Amniotic stem cell (primary cell): ENCODE measurements around the gene ADGRV1.
"Not testable (repeated sequence)": the region's sequence is repeated elsewhere in the genome, so short reads cannot be mapped to it uniquely, and the experiment has no call there.

ENCODE experiments used
- DNase-seq: peaks from one replicate; lab custom pipeline; 2025; lab: John Stamatoyannopoulos, UW

Gene ADGRV1

DNA sequence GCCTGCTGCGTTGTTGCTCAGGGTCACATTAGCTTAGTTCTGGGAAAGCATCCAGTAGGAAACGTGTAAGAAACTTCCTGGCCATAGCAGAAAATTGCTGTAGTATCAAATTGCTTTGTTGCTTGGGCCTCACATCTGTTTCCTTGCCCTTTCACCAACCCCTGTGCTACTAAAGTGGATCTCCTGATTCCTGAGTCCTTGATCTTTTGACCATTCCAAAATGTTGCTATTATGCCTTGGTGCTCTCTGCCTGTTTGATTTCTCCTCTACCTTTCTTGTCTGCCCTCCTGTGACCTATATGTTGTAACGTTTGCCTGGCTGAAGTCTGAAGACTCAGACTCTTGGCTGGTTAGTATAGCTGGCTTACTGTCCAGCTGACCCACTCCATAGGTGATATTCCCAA is 350.5 kb downstream of the ADGRV1 start:
- no peak for DNase-seq

DNA sequence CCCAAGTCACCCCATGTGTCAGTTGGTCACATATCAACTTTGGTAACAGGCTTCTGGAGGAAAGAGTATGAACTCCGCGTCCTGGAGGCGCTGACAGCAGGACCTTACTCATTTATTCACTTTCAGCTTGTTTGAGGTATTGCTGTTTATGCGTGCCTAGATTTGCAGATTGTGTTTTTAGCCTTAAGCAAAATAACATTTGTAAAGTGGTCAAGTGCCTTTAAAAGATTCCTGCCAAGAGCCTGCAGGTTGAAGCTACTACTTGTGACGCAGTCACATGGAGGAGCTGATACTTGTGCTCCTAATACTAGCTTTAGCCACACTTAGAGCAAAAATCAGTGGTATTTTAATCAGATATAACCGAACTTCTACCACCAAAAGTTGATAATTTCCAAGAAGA is 351.3 kb downstream of the ADGRV1 start:
- DNase-seq, result no peak

DNA sequence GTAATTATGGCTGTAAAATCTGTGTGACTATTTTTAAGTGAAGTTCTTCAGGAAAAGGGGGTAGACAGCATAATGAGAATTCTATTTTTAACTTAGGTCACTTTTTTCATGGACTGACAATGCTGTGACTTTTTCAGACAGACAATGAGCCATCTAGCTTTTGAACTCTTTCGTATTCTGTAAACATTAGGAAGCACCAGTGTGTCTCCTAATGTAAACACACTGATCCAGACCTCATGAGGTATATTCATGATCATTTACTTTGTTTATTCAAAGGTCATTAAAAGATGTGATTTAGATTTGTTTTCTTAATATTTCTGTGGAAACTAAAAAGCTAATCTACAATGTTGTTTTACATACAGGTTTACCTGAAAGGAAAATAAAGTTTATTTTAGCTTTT is 352.6 kb downstream of the ADGRV1 start:
- DNase-seq, result no peak

DNA sequence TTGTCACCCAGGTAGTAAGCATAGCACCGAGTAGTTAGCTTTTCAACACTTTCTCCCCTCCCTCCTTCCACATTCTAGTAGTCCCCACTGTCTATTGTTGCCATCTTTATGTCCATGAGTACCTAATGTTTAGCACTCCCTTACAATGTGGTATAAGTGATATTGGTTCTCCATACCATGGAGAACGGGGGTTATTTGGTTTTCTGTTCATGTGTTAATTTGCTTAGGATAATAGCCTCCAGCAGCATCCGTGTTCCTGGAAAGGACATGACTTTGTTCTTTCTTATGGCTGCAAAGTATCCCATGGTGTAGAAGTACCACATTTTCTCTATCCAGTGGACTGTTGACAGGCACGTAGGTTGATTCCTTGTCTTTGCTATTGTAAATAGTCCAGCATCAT is 353.9 kb downstream of the ADGRV1 start:
- DNase-seq, result no peak

DNA sequence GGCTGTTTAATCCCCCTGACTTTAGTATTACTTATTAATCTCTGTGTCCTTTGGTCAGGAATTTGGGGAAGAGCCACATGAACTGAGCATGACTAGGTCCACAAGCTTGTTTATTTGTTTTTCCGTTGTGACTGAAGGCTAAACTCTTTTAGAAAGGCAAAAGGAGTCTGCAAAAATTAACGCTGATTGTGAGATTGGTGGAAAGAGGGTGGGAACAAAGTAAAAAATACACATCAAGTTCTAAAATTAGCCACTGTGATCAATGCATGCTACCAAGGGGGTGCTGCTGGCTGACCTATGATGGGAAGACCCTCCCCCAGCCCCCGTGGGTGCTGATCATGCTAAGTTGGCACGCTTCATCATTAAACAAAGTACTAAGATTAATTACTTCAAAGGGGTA is 356.8 kb downstream of the ADGRV1 start:
- DNase-seq, result no peak

DNA sequence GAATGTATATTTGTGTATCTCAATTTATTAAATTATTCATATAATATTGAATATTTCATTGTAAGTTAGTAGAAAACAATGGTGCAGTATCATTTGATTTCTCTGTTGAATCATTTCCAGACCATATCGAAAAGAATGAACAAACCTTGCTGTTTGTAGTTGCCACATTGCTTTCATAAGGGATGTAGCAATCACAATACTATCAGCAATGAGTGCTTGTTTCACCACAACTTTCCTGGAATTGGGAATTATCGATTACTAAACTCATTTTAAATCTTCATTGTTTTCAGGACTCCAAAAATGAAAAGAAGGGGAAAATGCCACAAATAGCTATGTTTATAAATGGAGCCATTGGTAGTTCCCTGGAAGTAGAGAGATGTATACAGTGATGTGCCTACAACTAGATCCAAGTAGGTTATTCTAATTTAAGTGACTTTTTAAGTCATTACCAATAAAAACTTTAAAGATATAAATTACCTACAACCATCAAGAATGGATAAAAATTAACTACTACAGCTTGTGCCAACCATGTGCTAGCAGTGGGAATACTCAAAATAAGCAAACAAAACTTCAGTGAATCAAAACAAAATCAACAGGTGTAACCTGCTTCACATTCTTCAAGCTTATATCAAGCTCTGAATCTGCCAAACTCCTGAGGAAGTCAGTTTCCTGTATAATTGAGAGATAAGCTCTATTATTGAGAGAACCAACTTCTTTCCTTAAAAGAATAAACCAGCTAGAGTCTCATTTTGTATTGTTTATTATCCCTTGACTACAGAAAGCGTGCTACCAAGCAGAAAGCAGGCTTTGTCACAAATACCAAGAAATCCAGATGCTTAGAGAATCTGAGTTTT is 358.6 kb downstream of the ADGRV1 start:
- no peak for DNase-seq

DNA sequence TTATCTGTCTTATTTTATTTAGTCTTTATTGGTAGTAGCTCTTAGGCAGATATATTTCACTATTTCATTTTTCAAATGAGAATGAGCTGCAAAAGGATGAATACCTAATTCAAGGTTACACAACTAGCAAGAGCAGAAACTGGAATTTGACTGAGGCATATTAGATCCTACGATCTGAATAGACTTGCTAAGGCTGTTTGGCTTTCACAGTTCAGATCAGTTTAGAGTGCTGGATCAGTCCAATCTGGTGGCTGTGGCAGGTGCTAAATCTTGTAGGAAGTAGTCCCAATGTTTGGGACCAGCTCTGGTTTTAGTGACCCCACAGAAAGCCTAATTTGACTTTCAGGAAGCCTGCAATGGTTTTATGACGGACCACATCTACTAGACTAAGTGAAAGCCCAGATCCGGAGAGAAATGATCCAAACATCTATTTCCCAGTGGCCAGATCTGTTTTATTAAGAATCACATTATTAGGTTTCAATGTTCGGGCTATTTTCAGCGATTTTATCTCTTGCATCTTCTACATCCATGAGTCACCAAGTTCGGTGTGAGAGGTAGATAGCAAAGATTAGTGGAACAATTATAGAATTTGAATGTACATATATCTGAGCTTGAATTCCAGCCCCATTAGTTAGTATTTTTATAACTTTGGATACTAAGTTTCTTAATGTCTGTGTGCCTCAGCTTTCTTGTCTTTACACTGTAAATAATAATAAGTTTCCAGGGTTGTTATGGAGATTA is 359.5 kb downstream of the ADGRV1 start:
- no peak for DNase-seq

DNA sequence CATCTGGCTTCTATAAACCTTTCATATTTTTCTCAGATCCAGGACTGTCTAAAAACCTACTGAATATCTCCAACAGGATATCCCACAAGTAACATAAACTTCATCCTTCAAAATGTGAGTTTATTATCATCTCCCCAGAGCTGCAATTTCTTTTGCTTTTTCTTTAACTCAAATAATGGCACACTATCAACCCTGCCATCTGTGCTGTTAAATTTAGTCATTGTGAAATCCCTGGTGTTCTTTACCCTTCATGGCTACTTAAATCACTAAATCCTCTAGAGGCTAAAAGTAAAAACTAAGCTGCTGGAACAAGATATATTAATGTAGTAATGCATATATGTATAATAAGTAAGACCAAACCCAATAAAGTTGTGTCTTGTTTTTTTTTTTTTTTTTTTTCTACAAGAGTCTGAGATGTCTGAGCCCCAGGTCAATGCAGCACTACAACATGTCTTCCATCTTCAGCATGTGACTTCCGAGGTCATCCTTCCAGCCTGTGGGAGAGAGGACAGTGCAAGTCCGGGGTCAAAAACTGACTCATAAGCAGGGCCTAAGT is 362.9 kb downstream of the ADGRV1 start:
- no peak for DNase-seq

DNA sequence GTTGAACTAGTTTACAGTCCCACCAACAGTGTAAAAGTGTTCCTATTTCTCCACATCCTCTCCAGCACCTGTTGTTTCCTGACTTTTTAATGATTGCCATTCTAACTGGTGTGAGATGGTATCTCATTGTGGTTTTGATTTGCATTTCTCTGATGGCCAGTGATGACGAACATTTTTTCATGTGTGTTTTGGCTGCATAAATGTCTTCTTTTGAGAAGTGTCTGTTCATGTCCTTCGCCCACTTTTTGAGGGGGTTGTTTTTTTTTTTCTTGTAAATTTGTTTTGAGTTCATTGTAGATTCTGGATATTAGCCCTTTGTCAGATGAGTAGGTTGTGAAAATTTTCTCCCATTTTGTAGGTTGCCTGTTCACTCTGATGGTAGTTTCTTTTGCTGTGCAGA is 365.6 kb downstream of the ADGRV1 start:
- DNase-seq, result not testable (repeated sequence)

DNA sequence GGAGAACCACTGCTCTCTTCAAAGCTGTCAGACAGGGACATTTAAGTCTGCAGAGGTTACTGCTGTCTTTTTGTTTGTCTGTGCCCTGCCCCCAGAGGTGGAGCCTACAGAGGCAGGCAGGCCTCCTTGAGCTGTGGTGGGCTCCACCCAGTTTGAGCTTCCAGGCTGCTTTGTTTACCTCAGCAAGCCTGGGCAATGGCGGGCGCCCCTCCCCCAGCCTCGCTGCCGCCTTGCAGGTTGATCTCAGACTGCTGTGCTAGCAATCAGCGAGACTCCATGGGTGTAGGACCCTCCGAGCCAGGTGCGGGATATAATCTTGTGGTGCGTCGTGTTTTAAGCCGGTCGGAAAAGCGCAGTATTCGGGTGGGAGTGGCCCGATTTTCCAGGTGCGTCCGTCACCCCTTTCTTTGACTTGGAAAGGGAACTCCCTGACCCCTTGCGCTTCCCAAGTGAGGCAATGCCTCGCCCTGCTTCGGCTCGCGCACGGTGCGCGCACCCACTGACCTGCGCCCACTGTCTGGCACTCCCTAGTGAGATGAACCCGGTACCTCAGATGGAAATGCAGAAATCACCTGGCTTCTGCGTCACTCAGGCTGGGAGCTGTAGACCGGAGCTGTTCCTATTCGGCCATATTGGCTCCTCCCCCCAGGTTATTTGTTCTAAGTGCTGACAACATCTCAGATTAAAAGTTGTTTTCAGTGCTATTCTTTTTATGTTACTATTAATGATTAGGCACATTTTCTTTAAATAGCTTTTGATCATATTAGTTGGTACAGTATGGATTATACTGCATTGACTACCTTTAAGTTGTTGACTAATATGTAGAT is 370.6 kb downstream of the ADGRV1 start:
- not testable (repeated sequence) for DNase-seq

DNA sequence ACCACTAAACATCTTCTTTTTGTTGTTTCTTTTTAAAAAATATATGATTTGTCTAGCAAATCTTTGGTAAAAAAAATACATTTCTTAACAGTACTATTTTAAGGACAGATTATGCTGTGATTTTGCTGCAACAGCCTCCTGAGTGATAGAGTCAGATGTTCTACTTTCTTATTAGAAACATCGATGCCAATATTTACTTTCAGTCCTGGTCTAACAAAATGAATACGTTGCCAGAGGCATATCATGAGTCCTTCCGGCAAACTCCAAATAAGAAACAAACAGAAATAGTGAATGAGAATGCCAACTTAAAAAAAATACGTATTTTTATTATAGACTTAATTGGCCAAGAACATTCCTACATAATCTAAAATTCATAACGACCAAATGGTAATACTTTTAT is 371.5 kb downstream of the ADGRV1 start:
- DNase-seq, result no peak

DNA sequence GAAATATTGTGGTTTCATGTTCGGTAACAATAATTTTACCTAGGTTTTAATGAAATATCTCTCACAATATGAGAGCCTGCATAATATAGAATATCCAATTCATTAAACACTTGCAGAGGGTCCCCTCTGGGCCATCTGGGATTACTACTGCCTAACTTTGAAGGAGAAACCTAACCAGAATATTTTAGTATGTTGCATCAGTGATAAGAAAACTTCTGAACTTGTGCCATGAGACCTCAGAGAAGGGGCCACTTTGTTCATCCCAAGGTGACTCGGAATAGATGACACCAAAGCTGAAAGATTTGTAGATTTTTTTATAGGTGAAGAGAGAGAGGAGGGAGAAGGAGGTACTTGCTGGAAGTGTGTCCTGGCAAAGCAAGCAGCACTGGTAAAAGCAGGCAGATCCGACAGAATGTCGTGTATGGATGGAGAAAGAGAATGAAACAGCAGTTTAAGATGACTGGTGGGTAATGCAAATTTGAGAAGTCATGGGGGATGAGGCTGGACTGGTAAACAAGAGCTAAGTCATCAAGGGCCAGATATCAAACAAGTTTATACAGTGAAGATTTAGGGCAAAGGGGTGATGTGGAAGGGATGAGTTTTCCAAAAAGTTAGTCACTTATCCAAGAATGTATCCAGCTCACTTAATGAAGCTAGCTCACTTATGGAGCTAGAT is 372.3 kb downstream of the ADGRV1 start:
- no peak for DNase-seq

DNA sequence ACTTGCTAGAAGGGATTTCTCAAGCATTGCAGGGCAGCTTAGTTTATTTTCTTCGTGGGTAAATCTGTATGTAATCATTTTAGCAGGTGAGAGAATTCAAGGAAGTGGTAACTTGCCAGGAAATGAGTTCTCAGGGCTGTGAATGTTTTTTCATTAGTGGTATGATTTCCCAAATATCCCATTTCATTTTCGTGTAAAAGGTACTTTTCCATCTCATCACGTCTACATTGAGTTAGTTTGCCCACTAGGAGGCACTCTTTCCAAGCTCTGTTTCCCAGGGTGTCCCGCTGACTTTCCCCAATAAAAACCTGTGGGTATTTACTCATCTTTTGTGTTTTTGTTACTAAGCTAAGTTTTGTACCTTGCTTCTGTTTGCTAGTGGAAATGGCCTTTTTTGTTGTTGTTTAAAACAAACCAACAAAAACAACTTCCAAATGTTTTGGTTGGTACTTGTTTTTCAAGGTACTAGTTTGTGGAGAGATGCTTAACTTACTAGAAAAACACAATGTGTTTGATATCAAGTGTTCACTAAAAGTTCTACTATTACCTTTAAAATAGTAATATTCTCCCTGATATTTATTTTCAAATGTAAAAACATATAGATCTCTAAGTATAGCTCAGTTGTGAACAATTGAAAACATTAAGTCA is 373.6 kb downstream of the ADGRV1 start:
- peak; percentile 75 for DNase-seq

DNA sequence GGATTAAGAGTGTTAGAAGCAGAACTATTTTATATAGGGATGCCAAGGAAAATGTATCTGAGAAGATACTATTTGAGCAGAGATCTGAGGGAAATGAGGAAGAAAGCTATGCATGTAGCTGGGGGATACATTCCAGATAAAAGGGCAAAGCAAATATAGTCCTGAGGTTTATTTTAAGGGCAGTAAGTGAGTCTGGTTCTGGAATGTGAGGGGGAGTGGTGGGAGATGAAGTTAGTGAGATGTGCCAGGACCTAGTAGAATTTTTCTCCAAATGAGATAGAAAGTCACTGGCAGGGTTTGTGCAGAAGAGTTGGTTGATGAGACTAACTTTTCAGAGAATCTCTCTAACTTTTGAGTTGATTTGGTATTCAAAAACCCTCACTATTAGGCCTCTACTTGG is 374.7 kb downstream of the ADGRV1 start:
- DNase-seq, result no peak

DNA sequence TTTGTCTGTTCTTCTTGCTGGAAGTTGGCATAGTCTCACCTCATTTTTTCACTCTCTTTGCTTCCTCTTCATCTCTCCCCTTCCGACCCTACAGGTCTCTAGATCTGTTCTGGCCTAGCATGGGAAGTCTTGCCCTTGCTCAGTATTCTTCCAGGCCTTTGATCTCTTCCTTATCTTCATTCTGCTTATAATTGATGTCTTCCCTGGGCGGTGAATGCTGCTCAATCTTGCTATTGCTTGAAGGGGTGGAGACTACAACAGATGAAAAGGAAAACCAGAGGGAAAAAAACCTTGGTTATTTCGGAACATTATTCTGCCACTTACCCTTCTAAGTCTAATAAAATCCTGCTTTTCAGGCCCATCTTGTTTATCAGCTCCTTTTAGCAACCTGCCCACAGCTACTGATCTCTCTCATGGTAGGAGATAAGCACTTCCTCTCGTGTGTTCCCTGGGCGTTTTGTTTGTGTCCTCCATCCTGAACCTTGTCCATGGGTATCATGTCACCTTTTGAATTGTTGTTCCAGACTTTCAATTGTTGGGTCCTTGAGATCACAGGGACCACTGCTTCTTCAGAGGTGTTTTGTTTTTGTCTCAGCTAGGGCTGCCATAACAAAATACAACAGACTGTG is 375.6 kb downstream of the ADGRV1 start:
- no peak for DNase-seq

DNA sequence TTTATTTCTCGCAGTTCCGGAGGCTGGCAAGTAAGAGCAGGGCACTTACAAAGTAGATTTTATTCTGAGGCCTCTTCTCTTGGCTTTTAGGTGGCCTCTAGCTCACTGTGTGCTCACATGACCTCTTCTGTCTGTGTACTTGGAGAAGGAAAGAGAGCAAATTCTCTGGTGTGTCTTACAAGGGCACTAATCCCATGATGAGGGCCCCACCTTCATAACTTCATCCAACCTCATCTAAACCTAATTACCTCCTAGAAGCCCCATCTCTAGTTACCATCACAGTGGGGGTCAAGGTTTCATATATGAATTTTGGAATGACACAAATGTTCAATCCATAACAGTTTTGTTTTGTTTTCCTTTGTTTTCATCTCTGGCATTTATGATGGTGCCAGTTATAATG is 376.1 kb downstream of the ADGRV1 start:
- DNase-seq, result no peak

DNA sequence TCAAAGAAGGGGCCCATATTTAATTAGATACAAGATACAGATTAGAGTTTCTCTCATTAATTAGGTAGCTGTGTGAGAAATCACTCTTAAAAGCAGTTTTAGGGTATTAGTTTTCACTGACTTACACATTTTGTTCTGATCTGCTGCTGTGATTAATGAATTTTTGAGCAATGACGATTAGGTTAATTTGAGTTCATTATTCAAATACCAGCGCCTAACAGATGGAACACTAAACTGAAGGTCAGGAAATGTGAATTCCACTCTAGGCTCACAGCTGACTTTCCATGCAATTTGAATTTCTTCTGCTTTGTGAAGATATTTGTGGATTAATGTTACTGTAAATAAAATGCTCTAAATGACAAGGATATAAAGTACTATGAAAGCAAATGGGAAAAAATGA is 380.6 kb downstream of the ADGRV1 start:
- DNase-seq, result no peak

DNA sequence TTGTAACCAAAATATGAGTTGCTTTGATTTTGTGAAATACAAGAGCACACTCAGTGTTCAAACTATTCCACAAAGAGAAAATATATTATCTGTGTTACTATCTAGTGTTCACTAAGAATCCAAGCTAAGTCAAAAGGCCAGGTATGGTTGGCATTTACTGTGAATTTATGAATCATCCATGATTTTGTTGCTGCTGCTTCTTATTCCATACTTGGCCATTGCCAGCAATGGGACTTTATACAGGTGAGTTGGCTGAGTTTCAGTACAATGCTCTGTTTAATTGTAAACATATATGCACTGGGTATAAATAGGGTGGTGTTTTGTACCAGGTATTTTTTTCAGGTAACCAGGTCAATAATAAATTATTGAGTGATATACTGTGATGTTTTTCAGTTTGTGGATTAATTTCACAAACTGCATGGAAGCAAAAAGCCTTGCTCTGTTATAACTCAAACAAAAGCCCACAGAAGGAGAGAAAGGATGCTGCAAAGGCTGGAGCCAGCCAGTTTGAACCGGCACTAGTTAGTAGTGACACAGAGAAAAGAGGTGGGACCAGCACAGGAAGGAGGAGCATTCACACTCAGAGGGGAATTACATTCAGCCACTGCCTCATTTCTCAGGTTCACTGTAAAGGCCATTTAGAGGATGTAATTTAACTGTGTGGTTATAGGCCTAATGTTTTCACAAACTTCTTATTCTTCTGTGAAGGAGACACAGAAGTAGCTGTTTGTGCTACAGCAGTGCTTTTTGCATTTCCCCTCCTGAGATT is 381.8 kb downstream of the ADGRV1 start:
- no peak for DNase-seq

DNA sequence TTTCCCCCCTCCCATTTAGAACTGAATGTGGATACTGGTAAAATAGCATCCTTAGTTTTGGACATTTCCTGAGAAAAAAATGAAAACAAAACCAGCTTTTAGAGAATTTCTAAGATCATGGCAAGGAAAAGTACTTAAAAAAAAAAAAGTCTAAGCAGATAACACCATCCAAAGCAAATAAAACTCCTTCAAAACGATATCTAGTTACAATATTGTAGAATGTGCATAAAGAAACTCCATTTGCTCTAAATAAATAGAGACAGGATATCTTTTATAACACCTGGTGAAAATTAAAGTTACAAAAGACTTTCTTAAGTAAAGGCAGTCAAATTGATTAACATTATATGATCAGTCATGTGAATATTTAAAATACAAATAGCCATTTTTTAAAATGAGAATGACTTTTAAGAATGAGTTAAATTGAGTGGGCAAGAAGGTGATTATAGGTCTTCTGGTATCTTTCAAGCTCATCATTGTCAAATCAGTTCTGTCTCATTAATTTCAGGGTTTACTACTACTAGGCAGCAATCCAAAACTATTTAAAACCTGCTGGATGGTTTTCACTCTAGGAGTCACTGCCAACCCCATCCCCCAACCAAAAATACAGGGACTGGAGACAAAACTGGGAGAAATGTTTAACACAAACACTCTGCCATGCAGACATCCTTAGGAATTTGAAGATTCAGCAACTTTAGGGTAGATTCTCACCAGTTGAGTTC is 382.6 kb downstream of the ADGRV1 start:
- DNase-seq, result no peak
